NCI-H2227 treated with DMSO at 0.1 percent for 48 hours (cell line): ENCODE results near the gene XPC.
"Not testable (repeated sequence)": the region's sequence is repeated elsewhere in the genome, so short reads cannot be mapped to it uniquely, and the experiment has no call there.

Experiments
- DNase-seq: peaks from one replicate; lab custom pipeline; 2025; lab: John Stamatoyannopoulos, UW

Gene XPC

DNA sequence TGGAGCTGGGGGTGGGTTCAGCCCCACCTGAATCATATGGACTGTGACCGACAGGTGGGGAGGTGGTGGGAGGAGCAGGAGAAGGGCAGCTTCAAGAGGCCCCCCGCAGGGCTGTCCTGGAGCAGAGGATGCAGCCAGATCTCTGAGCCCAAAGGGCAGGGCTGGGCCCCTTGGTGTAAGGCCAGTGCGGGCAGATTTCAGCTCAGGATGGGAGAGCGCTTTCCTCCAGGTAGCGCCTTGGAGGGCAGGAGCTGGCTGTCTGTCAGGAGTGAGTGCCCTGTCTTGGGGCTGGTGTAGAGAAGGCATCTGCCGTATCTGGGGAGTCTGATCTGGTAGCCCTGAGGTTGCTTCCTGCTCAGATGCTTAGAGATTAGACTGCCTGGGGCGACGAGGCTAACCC lies 46.3 kb downstream of the XPC start:
- DNase-seq, result no peak

DNA sequence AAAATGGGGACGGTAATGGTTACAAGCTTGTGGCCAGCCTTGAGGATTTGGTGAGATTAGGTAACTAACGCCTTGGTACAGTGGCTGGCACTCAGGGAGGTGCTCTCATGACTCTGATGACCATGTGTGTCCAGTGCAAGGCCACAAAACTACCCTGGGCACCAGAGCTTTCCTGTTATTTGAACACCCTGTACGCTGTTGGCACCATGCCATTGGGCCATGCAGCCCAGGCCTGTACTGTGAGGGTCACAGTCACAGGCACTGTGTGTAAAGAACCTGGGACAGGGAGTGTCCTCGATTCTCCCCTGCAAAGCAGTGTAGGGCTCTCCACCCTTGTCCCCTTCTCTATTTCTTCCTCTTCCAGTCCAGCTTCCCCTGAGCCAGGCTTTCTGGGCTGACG lies 47.3 kb downstream of the XPC start:
- no peak for DNase-seq

DNA sequence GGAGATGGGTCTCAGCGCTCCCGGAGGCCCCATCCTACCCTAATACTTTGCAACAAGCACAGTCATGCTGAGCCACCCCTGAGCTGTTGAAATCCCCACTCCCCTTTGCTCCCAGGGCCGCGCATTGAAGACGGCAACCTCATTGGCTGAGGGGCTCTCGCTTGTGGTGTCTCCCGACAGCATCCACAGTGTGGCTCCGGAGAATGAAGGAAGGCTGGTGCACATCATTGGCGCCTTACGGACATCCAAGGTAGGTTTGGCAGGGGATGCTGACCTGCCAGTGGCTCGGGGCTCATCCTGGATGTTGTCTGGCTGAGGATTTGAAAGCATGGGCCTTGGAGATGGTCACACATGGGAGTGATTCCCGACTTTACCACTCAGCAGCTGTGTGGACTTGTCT lies 47.7 kb downstream of the XPC start:
- no peak for DNase-seq

DNA sequence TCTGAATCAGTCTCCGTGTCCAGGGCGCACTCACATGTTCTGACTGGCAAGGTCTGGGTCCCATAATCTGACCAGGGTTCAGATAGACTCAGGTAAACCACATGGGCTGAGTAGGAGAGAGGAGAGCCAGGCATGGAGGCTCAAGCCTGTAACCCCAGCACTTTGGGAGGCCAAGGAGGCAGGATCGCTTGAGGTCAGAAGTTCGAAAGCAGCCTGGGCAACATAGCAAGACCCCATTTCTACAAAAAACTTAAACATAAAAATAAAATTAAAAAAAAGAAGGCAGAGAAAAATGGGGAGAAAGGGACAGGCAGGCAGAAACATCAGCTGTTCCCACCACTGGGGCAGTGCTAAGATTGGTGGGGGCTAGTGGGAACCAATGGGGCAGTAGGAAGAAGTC lies 48.2 kb downstream of the XPC start:
- no peak for DNase-seq

DNA sequence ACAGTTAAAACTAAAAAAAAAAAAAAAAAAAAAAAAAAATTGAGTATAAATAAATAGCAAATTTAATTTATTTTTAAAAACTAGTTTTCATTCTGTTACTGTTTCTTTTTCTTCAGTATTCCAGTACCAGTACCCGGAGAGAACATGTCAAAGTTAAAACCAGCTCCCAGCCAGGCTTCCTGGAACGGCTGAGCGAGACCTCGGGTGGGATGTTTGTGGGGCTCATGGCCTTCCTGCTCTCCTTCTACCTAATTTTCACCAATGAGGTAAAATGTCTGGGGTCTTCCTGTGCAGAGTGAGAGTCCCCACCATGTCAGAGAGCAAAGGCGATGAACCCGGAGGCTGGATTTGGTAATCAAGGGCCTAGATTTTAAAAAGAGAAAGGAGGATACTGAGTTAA lies 49.1 kb downstream of the XPC start:
- no peak for DNase-seq

DNA sequence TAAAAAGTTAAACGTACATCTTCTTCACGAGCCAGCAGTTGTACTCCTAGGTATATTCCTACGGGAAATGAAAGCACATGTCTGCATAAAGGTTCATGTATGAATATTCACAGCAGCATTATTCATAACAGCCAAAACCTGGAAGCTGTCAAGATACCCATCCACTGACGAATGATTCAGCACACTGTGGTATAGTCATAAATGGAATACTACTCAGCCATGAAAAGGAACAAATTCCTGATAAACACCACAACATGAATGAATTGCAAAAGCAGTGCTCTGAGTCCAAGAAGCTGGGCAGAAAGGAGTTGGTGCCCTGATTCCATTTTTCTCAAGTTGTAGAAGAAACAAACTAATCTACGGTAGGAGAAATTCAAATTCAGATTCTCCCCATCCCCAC lies 49.7 kb downstream of the XPC start:
- DNase-seq, result no peak

DNA sequence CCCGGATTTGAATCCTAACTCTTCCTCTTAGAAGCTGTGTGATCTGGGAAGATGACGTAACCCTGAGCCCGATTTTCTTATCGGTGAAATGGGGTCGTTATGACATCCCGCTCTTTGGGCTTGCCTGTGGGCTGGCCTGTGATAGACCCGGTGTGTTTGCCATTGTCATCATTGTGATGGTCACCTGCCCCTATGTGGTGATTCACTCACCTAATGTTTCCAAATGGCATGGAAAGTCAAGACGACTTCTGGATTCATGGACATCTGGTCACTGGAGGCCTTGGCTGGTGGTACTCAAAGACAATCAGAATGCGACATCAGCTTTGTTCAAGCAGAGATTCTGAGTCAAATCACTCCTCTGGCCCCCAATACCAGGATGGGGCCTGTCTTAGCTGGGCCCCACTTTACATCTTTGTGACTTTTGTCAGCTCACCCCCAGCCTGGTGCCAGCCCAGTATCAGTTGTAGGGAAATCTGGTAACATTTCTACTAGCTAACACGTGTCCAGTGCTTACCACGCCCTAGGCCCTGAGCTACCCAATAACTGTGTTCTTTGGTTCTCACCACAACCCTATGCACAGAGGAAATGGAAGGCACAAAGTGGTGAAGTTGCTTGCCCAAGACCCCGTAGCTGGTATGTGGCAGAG lies 50.8 kb downstream of the XPC start:
- DNase-seq, result no peak

DNA sequence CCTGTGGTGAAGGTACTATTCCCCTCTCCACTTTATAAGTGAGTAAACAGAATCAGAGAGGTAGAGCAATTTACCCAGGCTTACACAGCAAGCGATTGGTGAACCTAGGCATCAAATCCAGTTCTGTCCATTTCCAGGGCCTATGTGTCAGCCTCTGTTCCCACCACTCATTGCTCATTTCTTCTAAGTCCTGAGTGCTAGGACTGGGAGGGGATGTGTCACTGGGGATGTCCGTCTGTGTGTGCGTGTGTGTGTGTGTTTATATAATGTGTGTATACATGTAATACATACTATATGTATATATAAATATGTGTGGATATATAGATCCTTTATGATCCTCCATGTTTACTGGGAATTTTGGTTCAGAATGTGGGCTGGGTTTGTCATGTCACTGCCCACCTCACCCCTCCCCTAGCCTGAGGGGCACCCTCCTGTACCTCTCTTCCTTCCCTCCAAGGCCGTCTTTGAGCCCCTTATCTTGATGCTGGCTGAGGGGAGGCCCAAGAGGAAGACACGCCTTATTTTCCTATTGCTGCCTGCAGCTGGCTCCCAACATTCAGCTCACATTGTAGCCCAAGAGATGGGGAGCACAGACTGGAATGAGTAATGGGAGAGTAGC lies 51.4 kb downstream of the XPC start:
- DNase-seq, result no peak

DNA sequence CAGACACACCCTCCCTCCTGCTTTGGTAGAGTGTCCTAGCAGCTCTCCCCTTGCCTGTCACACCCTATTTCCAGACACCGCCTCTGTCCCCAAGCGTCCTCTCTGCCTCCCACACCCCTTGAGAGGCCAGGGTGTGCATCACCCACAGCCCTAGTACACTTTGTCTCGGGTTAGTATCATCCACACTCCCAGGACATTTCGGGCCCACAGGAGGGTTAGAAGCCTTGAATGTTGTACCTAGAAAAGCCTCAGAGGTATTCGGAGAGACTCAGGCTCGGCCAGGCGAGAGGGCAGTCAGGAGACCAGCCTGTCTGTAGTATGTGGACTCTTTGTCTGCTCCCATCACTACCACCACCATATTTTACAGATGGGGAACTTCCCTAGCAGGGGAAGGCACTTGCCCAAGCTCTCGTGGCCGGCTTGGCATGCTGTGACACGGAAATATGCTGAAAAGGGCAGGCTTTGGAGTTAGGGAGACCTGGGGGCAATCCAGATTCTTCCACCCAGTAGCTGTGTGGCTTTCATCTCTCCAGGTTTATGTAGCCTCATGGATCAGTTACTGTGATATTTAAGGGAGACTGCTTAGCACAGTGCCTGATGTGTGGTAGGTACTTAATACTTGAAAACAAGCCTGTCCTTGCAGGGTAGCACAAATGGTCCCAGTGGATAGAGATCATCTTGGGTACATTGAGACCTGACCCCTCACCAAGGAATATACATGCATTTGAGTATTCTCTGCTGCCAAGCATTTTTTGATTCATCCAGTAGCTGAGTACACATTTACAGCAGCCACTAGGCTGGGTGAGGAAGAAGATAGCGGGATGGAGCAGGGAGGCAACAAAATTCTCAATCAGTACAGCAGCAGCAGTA lies 52.1 kb downstream of the XPC start:
- DNase-seq, result no peak

DNA sequence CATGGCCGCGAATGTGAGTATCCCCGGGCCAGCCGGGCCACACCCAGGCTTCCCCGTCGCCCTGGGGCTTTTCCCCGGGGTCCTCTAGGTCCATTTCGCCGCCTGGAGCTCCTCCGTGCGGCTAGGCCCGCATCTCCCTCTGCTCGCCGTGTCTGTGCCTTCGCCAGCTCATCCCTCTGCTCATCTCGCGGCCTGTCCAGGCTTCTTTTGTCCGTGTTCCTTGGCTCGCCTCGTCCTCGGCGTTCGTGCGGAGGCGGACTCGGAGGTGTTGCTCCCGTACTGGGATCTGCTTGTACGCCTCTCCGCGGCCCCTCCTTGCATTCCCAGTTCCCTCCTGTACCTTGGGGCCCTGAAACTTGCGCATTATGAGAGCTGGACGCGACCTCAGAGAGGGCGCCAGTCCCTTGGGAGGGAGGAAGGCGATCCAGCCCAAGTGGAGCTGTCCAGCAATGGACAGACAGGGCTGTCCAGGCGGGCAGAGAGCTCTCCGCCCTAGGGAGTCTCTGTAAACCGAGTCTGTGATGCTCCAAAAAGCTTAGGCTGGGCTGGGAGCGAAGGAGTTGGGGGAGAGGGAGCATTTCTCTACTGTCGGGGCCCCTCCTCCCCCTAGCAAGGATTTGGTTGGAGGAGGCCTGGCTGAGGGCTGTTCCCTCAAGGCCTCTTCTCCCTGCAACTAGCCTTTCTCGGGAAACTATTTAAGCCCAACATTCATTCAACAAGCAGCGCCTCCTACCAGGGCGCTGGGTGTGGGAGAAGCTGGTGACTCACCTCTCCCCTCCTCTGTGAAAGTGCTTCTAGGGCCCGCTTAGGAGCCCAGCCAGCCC lies 53.0 kb downstream of the XPC start:
- peak; percentile 52 for DNase-seq

DNA sequence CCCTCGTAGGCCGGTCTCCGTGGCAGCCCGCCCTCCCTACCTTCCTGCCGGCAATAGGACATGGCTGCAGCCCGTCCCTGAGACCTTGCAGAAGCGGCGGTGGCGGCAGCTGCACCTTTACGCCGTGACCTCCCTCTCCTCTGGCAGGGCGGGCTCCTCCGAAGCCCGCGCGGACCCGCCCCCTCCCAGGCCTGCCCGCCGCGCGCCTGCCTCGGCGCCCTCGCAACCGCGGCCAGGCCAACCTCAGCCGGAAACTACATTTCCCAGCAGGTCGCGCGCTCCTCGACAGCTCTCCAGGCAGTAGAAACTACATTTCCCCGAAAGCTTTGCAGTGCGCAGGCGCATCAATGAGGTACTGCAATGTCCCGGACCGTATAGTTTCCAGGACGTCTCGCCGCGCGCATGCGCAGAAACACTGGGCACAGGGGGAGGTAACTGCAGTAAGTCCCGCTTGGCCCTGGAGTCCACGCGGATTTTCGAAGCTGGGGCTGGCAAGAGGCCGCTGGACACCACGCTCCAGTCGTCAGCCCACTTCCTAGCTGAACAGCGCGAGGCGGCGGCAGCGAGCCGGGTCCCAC lies 53.7 kb downstream of the XPC start, which contains the start of the genes CHCHD4 and TMEM43:
Gene CHCHD4 (minus strand): TSS at position 256 of the 578 bp plus-strand sequence. CDS start 194 bp downstream, at position 62.
Gene TMEM43 (plus strand): TSS at position 438 of the 578 bp plus-strand sequence. CDS start 142 bp downstream, outside the sequence.
- peak; percentile 95 for DNase-seq

DNA sequence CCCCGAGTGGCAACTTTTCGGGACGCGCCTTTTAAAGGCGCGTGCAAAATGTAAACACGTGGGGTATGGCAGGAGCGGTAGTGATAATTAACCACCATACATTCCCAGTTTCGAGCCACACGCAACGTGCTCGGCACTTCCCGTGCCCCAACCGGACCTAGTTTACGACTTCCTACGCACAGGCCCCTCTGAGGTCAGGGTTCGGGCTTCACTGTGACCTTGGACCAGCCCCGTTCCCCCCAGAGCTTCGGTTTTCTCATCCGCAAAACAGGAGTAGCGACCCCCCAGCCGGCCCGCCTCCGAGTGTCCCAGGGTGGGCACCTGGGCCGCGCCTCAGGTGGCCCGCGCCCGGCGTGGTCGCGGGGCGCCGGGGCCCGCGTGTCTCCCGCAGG lies 54.2 kb downstream of the XPC start:
- no peak for DNase-seq

DNA sequence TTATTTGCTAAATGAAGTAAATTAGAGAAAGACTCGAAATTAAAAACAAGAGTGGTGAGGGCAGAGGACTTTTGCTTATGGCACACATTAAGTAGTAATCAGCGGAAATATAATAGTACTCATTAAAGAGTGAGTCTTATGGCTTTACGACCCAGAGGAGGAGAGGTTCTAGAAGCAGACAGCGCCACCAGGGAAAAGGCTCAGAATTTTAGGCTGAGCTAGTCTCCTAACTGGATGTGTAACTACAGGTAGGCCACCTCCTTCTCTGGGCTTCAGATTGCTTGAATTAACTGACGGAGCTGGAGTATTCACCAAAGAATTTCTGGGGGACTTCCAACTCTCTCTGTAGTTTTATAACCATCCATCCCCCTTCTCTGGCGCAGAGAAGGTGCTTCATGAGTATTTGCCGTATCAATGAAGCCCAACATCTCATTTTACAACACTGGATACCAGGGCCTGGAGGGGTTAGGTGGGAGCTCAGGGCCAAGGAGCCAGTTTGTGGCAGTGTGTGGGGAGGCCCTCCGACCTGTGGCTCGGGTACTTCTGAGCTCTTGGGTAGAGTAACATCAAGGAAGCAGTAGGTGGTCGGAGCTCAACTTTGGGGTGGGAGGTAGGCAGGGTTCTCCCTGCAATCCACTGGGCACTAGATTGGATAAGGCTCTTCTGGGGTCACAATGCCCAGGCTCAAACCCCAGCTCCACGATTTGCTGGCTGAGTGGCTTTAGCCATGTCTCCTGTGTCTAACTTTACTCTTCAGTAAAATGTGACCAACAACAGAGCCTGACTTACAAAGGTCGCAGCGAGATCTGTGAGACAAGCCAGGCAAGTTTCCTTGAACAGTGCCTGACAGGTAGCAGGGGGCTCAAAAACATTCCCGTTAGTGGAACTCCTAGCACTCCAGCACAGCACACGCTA lies 54.8 kb downstream of the XPC start:
- no peak for DNase-seq

DNA sequence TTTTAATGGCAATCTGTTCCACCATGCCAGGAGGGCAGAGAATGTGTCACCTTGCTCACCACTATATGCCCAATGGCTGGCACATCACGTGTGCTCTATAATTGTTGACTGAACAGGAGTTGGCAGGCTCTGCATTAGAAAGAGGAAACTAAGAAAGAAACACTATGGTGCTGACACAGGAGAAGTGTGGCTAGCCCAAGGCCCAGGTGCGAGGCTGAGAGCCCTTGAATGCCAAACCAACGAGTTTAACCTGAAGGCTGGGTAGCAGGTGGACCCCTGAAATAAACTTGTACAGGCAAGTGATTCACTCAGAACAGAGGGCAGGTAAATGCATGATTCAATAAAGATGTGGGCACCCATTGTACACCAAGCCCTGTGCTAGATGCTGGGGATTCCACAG lies 56.1 kb downstream of the XPC start:
- no peak for DNase-seq

DNA sequence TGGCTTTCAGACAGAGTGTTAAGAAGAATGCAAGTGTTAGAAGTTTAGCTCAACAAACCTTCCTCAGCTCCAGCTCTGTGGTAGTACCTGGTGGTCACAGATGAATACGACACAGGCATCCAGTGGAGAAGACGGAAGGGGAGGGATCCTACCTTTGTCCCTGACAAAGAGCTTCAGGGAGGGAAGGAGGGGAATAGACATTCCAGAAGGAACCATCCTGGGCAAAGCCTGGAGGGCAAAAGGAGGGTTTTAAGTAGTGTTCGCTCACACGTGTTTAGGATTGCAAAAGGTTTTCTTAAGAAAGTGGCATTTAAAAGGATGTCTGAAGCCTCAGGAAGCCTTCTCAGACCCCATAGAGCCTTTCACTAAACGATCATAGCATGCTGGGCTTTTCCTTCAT lies 56.5 kb downstream of the XPC start:
- no peak for DNase-seq

DNA sequence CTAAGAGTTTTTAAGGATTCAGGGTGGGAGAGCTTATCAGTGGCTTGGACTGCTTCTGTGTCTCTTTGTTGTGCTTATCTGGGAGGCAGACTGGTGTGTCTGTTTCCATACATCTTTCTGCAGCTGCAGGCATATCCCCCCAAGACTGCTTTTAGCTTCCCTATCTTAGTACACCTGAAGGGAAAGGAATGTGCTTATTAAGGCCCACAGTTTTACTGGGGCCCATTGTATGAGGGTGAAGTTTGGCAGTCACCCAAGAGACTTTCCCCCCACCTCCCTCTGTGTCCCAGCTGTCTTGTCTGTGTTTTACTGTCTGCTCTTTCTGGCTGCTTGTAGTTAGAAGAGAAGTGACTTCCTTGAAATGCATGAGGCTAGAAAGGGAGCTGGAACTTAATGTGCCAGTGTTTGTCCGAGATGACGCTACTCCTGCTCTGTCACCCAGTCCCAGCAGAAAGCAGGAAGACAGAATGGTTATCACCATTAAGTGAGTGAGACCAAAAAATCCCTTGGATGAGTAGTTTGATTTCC lies 57.4 kb downstream of the XPC start:
- not testable (repeated sequence) for DNase-seq

DNA sequence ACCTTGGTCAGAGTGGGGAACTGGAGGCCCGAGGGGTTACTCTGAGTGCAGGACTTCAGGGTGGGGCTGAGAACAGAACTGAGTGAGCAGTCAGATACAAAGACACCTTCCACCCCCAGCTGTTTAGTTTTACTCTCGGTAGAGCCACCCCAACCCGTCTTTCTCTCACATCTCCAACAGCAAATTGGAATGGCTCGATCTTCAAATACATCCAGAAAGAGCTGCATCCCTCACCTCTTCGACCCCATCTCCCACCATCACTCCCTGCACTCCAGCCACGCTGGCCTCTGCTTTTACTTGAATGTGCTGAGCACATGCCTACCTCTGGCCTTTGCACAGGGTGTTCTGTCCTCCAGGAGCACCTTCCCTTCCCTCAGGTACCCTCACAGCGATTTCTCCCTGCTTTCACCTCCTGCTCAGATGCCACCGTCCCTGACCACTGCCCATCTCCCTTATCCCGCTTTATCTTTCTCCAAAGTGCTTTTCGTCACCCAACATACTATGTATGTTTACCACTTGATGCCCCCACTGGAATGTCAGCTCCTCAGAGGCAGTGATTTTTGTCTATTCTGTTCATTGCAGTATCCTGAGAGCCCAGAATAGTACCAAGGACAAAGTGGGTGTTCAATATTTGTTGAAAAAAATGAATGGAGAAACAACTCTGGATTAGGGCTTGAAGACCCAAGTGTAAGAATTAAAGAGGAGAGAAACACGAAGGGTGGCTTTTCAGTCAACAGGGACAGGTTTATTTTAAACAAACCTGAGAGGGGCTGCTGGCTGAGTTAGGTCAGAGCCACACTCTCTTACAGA lies 58.1 kb downstream of the XPC start:
- DNase-seq, result no peak

DNA sequence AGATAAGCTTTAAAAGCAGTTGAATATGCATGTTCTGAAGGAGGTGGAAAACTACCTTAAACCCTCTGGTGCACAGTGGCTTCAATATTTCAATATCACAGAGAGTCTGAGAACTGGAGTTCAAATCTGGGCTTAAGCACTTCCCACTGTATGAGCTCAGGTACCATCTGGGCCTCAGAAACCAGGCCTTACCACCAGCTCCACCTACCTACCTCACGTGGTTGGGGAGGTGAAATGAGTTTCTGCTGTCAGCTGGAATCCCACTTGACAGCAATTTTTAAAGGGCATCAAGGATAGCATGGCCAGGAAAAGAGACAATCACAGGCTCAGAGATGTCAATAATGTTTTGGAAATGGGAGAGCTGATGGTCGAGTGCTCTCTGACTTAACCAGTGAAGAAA lies 58.8 kb downstream of the XPC start:
- no peak for DNase-seq
